Gastrocnemius medialis (tissue), 4 donors: ENCODE data around the gene TMEM14A.

ENCODE experiments used
- POLR2A ChIP-seq, 2 donors: fragments of 450-650 bp; IDR thresholded peaks; one replicate each; pipeline ENCODE4 v1.6.1; 2017; ENCODE audit warnings: antibody characterized with exemption in 2 of 2, mild to moderate bottlenecking in 2 of 2, moderate library complexity in 2 of 2
- TF ChIP-seq, protein P1 (sequence below), 5 experiments: fragments of 450-650 bp in 3 of 5; fragments of 200-600 bp in 2 of 5; sonication (generic) in 2 of 5; IDR thresholded peaks in 4 of 5; conservative IDR thresholded peaks in 1 of 5; 1 replicate in 4 of 5; 2 replicates in 1 of 5; pipeline ENCODE4 v1.5.1; 2016 to 2019; ENCODE audit warnings: antibody characterized with exemption in 5 of 5, mild to moderate bottlenecking in 3 of 5, moderate library complexity in 3 of 5

DNA sequence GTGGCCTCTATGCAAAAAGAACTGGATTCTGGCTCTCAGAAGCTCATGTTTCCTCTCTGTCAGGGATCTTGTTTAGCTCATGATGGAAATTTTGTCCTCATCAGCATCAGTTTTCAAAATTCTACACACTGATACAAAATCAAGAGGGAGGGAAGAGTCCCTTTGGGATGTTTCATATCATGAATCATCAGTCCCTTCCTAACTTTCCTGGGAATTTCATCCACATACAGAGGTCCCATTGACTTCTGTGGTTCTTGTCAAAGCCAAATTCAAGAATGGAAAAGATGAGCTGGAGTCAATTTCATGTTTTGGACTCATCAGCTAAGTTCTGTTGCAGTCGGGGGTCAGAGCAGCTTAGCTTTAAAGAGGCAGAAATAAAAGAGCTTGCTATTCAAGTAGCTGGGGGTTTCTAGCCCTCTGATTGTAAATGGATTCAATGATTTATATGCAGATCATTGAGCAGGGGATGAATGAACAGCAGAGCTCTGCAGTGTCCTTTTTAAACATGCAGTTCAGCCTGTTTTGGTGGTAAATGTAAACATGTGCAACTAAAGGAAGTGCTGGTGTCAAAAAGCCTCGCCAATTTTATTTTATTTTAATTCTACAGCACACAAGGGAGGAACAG is 21.3 kb upstream of the TMEM14A start:
- TF ChIP-seq POLR2A (IDR thresholded peaks at IDR 0.05) = no peak
- TF ChIP-seq, protein P1, sequence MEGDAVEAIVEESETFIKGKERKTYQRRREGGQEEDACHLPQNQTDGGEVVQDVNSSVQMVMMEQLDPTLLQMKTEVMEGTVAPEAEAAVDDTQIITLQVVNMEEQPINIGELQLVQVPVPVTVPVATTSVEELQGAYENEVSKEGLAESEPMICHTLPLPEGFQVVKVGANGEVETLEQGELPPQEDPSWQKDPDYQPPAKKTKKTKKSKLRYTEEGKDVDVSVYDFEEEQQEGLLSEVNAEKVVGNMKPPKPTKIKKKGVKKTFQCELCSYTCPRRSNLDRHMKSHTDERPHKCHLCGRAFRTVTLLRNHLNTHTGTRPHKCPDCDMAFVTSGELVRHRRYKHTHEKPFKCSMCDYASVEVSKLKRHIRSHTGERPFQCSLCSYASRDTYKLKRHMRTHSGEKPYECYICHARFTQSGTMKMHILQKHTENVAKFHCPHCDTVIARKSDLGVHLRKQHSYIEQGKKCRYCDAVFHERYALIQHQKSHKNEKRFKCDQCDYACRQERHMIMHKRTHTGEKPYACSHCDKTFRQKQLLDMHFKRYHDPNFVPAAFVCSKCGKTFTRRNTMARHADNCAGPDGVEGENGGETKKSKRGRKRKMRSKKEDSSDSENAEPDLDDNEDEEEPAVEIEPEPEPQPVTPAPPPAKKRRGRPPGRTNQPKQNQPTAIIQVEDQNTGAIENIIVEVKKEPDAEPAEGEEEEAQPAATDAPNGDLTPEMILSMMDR (IDR thresholded peaks at IDR 0.05 in 4 of 5, conservative IDR thresholded peaks at IDR 0.05 in 1 of 5) = no peak
